Stimulated activated CD8-positive, alpha-beta memory T cell treated with anti-CD3 and anti-CD28 coated beads, Interleukin-12 subunit alpha, Interleukin-12 subunit beta, amount 100 ng/mL, for 24 hours (primary cell): ENCODE measurements around the gene COG5.
"Not testable (repeated sequence)": the region's sequence is repeated elsewhere in the genome, so short reads cannot be mapped to it uniquely, and the experiment has no call there.

ENCODE experiments used
- DNase-seq: peaks from one replicate; pipeline ENCODE4 v3.0.0-alpha.2; 2020; ENCODE audit errors: extremely low read depth

The COG5 gene

GRCh38 chr7:107276220-107276827, 287.4 kb downstream of the COG5 start:
- DNase-seq: no peak

- DNase-seq: no peak
Observed at GRCh38 chr7:107274506-107274905, 289.2 kb downstream of the COG5 start.

GRCh38 chr7:107269790-107270189, 293.9 kb downstream of the COG5 start:
- no peak for DNase-seq

GRCh38 chr7:107268594-107268993, 295.1 kb downstream of the COG5 start:
- no peak for DNase-seq

- DNase-seq: no peak
Observed at GRCh38 chr7:107267138-107267537, 296.6 kb downstream of the COG5 start.

GRCh38 chr7:107264723-107265122, 299.0 kb downstream of the COG5 start:
- no peak for DNase-seq

GRCh38 chr7:107262857-107263256, 300.9 kb downstream of the COG5 start:
- no peak for DNase-seq

- DNase-seq: no peak
Observed at GRCh38 chr7:107258737-107259136, 305.0 kb downstream of the COG5 start.

GRCh38 chr7:107255602-107256001, 308.1 kb downstream of the COG5 start:
- no peak for DNase-seq

- DNase-seq: no peak
Observed at GRCh38 chr7:107254398-107254985, 309.2 kb downstream of the COG5 start.

GRCh38 chr7:107253599-107253998, 310.1 kb downstream of the COG5 start:
- DNase-seq: no peak

GRCh38 chr7:107251963-107252362, 311.8 kb downstream of the COG5 start:
- DNase-seq: no peak

GRCh38 chr7:107248551-107249316, 315.0 kb downstream of the COG5 start:
- DNase-seq: no peak

GRCh38 chr7:107246836-107247235, 316.9 kb downstream of the COG5 start:
- not testable (repeated sequence) for DNase-seq

GRCh38 chr7:107244613-107245012, 319.1 kb downstream of the COG5 start:
- DNase-seq: no peak

- no peak for DNase-seq
Observed at GRCh38 chr7:107242267-107242666, 321.5 kb downstream of the COG5 start.

GRCh38 chr7:107237451-107237850, 326.3 kb downstream of the COG5 start:
- no peak for DNase-seq

GRCh38 chr7:107236862-107237261, 326.9 kb downstream of the COG5 start:
- no peak for DNase-seq

- DNase-seq: no peak
Observed at GRCh38 chr7:107234436-107234835, 329.3 kb downstream of the COG5 start.

- no peak for DNase-seq
Observed at GRCh38 chr7:107233981-107234380, 329.7 kb downstream of the COG5 start.

- DNase-seq: no peak
Observed at GRCh38 chr7:107233174-107233573, 330.5 kb downstream of the COG5 start.

- DNase-seq: no peak
Observed at GRCh38 chr7:107232568-107233090, 331.1 kb downstream of the COG5 start.

- DNase-seq: no peak
Observed at GRCh38 chr7:107230334-107230733, 333.4 kb downstream of the COG5 start.
